Activated naive CD4-positive, alpha-beta T cell treated with Interleukin-2 at 50 U/mL for 16 hours (primary cell): ENCODE measurements around the gene ACTRT2.

ENCODE experiments used
- DNase-seq: peaks from one replicate; pipeline ENCODE4 v3.0.0-alpha.2; 2020

ACTRT2 gene

GRCh38 chr1:2983706-2984398 is 37.4 kb upstream of the ACTRT2 start:
- no peak for DNase-seq

GRCh38 chr1:2984399-2985061 is 36.7 kb upstream of the ACTRT2 start:
- DNase-seq = no peak

GRCh38 chr1:2985067-2985561 is 36.2 kb upstream of the ACTRT2 start:
- no peak for DNase-seq

GRCh38 chr1:2985694-2986548 is 35.3 kb upstream of the ACTRT2 start:
- no peak for DNase-seq

- no peak for DNase-seq
Observed at GRCh38 chr1:2986549-2987305, 34.5 kb upstream of the ACTRT2 start.

- no peak for DNase-seq
Observed at GRCh38 chr1:2987773-2988172, 33.5 kb upstream of the ACTRT2 start.

- no peak for DNase-seq
Observed at GRCh38 chr1:2988256-2988655, 33.0 kb upstream of the ACTRT2 start.

GRCh38 chr1:2989185-2989584 is 32.1 kb upstream of the ACTRT2 start:
- DNase-seq = no peak

GRCh38 chr1:2989976-2990375 is 31.3 kb upstream of the ACTRT2 start:
- no peak for DNase-seq

- no peak for DNase-seq
Observed at GRCh38 chr1:2990376-2991115, 30.7 kb upstream of the ACTRT2 start.

GRCh38 chr1:2991753-2992495 is 29.3 kb upstream of the ACTRT2 start:
- no peak for DNase-seq

GRCh38 chr1:2998503-2999100 is 22.7 kb upstream of the ACTRT2 start:
- no peak for DNase-seq

- DNase-seq = no peak
Observed at GRCh38 chr1:2999138-2999537, 22.1 kb upstream of the ACTRT2 start.

- no peak for DNase-seq
Observed at GRCh38 chr1:2999571-2999970, 21.7 kb upstream of the ACTRT2 start.

- no peak for DNase-seq
Observed at GRCh38 chr1:3000214-3000613, 21.1 kb upstream of the ACTRT2 start.

GRCh38 chr1:3000671-3001470 is 20.4 kb upstream of the ACTRT2 start:
- no peak for DNase-seq

GRCh38 chr1:3001471-3002348 is 19.6 kb upstream of the ACTRT2 start:
- no peak for DNase-seq

GRCh38 chr1:3002349-3003038 is 18.8 kb upstream of the ACTRT2 start:
- DNase-seq = no peak
